ENCODE results near the gene ATP9B.

The ATP9B gene

DNA sequence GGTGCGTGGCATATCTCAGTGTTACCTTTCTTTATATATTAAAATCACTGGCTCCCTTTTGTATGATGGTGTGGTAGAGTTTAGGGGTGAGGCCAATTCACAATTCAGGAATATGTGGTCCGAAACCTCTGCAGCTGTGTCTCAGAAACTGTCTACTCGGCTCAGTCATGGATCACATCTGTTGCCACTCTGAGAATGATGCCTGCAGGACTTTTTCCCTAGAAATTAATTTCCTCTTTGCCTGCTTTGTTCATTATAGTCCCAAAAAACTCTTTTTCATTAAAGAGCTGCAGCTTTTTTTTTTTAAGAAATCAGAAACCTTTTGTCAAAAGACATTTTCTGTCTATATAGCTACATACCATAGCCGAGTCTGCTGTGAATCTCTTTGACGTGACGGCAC is 221.7 kb downstream of the ATP9B start:
- no peak for DNase-seq

DNA sequence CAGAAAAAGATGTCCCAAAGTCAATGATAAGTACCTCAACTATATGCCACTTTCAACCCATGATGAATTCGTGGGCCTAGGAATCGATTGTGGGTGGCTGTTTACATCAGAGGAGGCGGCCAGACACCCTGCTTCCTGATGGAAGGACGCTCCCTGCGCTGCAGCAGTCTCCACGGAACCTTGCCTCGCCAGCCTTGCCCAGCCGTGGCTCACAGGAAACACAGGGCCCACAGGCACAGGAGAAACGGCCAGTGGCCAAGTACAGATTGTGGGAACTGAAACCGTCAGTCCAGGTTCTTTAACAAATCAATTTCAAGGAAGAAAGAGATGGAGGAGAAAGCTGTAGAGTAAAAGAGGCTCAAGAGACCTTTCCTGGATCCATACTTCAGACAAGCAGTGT is 225.0 kb downstream of the ATP9B start:
- DNase-seq: no peak

DNA sequence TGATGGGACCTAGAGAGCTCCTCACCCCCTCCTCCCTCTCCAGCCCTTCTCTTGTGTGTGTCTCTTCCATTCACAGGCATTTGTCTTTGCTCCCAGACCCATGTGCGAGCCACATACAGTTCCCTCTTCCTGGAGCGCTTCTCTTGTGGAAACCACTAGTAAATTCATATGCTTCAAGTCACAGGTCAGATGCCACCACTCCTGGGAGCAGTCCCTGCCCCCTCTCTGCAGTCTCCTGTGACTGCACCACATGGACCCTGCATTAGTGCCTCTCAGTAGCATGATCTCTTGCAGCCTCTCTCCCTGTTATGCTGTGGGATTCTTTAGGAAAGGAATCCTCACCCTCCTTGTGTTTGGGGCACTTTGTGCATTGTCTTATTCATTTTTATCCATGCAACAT is 230.1 kb downstream of the ATP9B start:
- no peak for DNase-seq

DNA sequence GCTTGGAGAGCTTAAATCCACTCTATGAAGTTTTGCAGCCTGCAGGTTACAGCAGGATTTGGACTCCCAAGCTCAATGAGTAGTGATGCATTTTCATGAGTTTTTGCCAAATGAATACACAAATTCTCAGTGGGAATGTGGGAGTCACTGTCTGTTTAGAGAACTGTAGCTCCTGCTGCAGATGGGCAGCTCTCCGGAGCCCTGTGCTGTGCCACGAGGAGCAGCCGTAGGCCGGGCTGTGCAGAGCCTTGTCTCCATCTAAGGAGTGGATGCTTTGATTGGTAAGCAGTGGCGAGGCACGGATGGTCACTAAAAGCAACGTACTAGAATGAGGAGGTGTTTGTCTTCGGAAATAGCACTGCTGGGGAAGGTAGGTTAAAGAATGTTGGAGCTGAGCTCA is 230.5 kb downstream of the ATP9B start:
- no peak for DNase-seq

DNA sequence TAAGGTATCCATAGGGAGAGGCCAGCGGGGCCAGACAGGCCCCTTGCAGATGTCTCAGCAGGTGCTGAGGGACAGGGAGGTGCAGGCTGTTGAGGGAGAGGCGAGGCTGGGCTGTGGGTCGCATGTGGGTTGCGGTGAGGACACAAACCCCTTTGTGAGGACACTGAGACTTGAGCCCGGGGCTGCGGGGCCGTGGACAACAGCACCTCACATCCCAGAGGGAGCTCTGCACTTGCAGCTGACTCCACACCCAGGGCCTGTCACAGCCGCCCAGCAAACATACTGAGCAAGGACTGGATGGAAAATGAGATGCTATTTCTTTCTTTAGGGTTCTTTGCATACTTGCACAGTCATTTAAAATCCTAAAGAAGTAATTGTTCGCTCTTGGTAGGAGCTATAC is 231.2 kb downstream of the ATP9B start:
- no peak for DNase-seq

DNA sequence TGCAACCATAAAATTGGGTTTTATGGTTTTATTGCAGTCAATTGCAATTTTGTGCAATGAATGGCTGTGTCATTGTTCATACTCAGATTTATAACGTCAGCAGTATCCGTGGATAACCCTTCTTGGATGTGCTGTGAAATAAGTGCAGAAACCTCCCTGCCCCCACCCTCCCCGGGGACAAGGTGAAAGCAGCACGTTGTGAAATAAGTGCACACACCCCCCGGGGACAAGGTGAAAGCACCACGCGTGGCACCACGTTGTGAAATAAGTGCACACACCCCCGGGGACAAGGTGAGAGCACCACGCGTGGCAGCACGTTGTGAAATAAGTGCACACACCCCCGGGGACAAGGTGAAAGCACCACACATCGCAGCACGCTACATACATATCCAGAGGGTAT is 232.9 kb downstream of the ATP9B start:
- no peak for DNase-seq

DNA sequence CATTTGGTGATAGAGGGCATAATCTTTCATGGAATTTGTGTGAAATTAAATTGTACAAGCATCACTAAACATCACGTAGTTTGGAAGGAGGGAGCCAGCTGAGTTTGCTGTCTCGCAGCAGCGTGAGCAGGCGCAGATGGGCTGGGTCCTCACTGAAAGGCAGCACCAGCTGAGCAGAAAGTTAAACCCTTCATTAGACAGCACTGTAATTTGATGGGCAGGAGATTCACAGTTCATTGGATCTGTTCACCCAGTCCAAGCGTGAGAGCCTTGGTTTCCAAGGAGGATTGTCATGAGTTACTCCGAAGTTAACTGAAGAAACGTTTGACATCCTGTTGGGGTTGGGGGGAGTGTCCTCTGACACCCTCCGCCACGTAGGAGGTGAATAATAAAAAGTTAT is 236.7 kb downstream of the ATP9B start:
- DNase-seq: no peak

- no peak for DNase-seq
These were observed 240.6 kb downstream of the ATP9B start for GRCh38 chr18:79309614-79310358.

DNA sequence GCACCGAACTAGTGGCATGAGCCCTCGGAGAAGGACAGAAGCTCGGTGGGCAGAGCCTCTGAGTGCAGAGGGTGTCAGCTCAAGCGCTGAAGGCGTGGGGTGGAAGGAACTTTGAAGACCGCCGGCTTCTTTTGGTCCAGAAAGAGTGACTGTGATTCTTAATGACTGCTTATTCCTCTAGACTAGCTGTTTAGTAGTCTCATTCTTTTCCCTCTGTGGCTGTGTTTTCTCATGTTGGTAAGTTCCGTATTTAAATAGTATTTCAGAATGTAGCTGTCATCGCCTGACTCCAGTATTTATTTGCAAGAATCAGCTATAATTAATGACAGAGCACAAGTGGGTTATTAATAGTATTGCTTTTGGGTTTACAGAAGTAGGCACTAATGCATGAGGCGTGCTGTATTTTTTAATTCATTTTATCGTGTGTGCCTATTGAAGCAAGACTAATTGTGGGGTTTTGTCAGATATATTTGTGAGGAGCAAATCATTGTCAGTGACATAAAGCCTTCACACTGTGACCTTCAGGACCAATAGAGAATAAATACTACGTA is 245.7 kb downstream of the ATP9B start:
- DNase-seq: no peak

DNA sequence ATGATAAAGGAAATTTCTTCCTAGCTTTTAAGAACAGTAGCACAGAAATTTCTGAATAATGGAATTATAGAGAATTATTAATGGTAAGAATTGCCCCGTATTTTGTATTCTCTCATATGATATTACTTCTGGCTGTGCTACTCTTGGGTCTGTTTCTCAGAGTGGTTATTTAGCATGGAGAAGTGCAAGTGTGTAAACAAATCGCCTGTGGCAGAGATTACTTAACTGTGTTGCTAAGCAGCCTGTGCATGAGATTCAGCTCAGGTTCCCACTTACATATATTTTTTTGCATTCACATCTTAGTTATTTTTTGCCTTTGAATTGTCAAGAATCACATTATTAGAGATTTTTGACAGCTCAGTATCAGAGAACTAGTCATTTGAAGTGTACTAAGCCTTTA is 246.4 kb downstream of the ATP9B start:
- no peak for DNase-seq

DNA sequence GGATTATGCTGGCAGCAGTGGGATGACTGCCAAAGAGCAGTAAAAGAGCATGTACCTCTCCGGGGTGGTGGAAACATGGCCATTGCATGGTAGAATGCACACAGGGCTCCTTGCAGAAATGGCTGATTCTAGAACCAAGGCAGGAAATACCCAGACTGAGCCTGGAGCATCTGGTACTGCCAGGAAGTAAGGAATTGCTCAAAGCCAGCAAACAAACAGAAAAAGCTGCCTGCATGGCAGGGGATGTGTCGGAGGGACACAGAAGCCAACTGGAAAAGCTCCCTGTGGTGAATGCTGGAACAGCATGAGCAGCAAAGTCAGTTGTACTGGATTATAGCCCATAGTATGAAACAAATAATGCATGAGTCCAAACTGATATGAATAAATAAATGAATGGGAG is 248.5 kb downstream of the ATP9B start:
- no peak for DNase-seq

DNA sequence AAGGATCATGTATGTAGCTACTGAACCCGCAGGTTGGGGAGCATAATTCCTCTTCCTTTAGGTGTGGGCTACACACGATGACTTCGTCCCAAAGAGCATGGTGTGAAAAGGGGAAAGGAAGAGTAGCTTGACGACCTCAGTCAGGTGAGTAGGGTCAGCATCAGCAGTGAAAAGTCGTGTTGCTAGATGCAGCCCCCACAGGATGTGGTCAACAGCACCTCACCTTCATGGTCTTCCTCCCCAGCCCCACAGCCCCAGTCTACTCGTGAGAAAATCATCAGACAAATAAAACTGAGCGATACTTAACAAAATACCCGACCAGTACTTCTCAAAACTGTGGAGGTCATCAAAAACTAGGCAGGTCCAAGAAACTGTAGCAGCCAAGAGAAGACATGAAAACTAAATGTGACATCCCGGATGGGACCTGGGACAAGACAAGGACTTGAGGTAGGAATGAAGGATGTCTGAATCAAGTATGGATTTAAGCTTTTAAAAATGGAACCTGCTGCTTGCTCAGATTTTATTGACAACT is 249.0 kb downstream of the ATP9B start:
- DNase-seq: peak in 2 of 5 experiments; percentile 17 to 22

GRCh38 chr18:79320216-79320850 is 251.1 kb downstream of the ATP9B start:
- no peak for DNase-seq

- DNase-seq: no peak
These were observed 252.6 kb downstream of the ATP9B start for GRCh38 chr18:79321625-79322405.

DNA sequence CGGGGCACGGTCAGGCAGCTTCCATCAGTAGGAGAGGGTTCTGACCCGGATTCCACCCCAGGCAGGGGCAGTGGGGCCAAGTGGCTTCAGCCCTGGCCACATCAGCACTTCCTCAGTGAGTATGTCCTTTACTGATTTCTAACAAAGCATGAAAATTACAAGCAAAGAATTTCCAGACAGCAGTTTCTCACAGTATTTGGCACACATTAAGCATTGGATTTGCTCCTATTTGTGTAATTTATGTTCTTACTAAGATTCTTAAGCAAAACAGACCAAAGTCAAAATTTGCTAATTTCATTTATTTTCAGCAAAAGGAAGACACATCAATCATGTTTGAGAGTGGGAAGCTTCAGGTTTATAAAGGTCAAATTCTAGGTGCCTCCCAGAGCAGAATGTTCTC is 253.2 kb downstream of the ATP9B start:
- no peak for DNase-seq

GRCh38 chr18:79323471-79323870 is 254.3 kb downstream of the ATP9B start:
- no peak for DNase-seq

GRCh38 chr18:79326413-79327198 is 257.4 kb downstream of the ATP9B start:
- DNase-seq: peak in 1 of 5 experiments; percentile 47

GRCh38 chr18:79327199-79327721 is 258.1 kb downstream of the ATP9B start:
- peak in 1 of 5 experiments; percentile 45 for DNase-seq

DNA sequence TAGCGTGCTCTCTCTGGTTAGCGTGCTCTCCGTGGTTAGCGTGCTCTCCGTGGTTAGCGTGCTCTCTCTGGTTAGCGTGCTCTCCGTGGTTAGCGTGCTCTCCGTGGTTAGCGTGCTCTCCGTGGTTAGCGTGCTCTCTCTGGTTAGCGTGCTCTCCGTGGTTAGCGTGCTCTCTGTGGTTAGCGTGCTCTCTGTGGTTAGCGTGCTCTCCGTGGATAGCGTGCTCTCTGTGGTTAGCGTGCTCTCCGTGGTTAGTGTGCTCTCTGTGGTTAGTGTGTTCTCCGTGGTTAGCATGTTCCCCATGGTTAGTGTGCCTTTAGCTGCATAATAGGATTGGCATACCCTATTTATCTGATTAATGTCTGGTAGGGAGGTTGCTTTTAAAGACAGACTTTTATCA is 258.7 kb downstream of the ATP9B start:
- peak in 1 of 5 experiments; percentile 31 for DNase-seq

GRCh38 chr18:79328887-79329286 is 259.7 kb downstream of the ATP9B start:
- DNase-seq: no peak

- no peak for DNase-seq
These were observed 260.6 kb downstream of the ATP9B start for GRCh38 chr18:79329786-79330185.

DNA sequence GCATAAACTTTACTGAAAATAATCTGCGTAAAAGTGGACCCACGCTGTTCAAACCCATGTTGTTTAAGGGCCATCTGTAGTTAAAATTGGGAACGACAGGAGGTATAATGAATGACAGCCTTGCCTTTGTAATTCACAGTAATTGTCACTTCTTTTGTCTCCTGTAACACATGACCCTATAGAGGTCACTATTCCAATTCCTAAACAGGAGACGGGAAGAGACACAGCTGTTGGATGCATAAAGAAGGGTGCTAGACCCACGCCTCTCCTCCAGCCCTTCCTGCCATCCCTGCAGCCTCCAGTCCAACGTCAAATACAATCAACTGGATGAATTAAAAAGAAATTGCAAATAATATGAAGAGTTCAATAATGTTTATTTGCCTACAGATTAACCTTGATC is 263.5 kb downstream of the ATP9B start:
- DNase-seq: no peak
